PC-3 (cell line): Measurements from ENCODE around the gene ESRRB. TPM values are rescaled to one million over a fixed set of nuclear protein-coding genes. Genes with fewer than 3 reads are reported as not detected.
"Not testable (repeated sequence)": the region's sequence is repeated elsewhere in the genome, so short reads cannot be mapped to it uniquely, and the experiment has no call there.

ENCODE experiments used
- ATAC-seq: fragments of 200-7000 bp; cut with Tn5 transposase; 2 replicates; pipeline ENCODE4 v1.9.1; 2020; ENCODE audit warnings: mild to moderate bottlenecking, moderate library complexity
- BruUV-seq: library from RNA; stranded (reverse); fragments of 400-500 nt; replicated peaks from 2 replicates; lab custom pipeline; 2021; lab: Mats Ljungman, UMichigan
- CTCF ChIA-PET: fragments of 300-600 bp; sonication (Branson Sonifier 250); formaldehyde crosslinking; loops from one replicate; lab custom pipeline; 2022; ENCODE audit warnings: antibody characterized with exemption; lab: Charles Lee
- POLR2A ChIA-PET: fragments of 300-600 bp; sonication (Branson Sonifier 250); formaldehyde crosslinking; loops from one replicate; lab custom pipeline; 2022; ENCODE audit warnings: antibody characterized with exemption; ENCODE audit not compliant: unreplicated experiment; lab: Charles Lee
- DNase-seq: peaks from one replicate; pipeline ENCODE4 v3.0.0-alpha.2; 2015
- H2AFZ ChIP-seq: fragments of 300-600 bp; sonication (generic); 2 replicates; pipeline ENCODE4 v1.6.0; 2016; ENCODE audit warnings: antibody characterized with exemption, low read length
- H3F3A ChIP-seq: fragments of 300-600 bp; sonication (generic); one replicate; pipeline ENCODE4 v1.6.0; 2017; ENCODE audit warnings: antibody characterized with exemption, low read length, control low read depth, mild to moderate bottlenecking; ENCODE audit not compliant: unreplicated experiment
- H3K27ac ChIP-seq: fragments of 300-600 bp; sonication (generic); 2 replicates; pipeline ENCODE4 v1.5.1; 2016; ENCODE audit warnings: mild to moderate bottlenecking, low read length
- H3K27me3 ChIP-seq: fragments of 300-600 bp; sonication (generic); 2 replicates; pipeline ENCODE4 v1.6.1; 2016; ENCODE audit warnings: low read length, mixed read lengths
- H3K36me3 ChIP-seq: fragments of 300-600 bp; sonication (generic); 2 replicates; pipeline ENCODE4 v1.6.1; 2016; ENCODE audit warnings: low read depth, mixed run types, low read length, mixed read lengths
- H3K4me1 ChIP-seq: fragments of 300-600 bp; sonication (generic); 2 replicates; pipeline ENCODE4 v1.5.1; 2016; ENCODE audit warnings: low read length; ENCODE audit not compliant: insufficient read depth
- H3K4me2 ChIP-seq: fragments of 300-600 bp; sonication (generic); 2 replicates; pipeline ENCODE4 v1.6.0; 2016; ENCODE audit warnings: low read length
- H3K4me3 ChIP-seq: fragments of 300-600 bp; sonication (generic); 2 replicates; pipeline ENCODE4 v1.5.1; 2016; ENCODE audit warnings: mild to moderate bottlenecking, low read length, mixed read lengths
- H3K79me2 ChIP-seq: fragments of 300-600 bp; sonication (generic); 2 replicates; pipeline ENCODE4 v1.6.1; 2017; ENCODE audit warnings: low read length, mixed read lengths
- H3K9ac ChIP-seq: fragments of 300-600 bp; sonication (generic); 2 replicates; pipeline ENCODE4 v1.6.0; 2016; ENCODE audit warnings: mild to moderate bottlenecking, low read length
- H3K9me2 ChIP-seq: fragments of 300-600 bp; sonication (generic); replicated peaks from 2 replicates; pipeline ENCODE4 v1.6.1; 2016; ENCODE audit warnings: mixed run types, low read length, mixed read lengths
- H3K9me3 ChIP-seq: fragments of 300-600 bp; sonication (generic); 2 replicates; pipeline ENCODE4 v1.6.1; 2016; ENCODE audit warnings: low read length, mixed read lengths
- H4K20me1 ChIP-seq: fragments of 300-600 bp; sonication (generic); 2 replicates; pipeline ENCODE4 v1.6.1; 2016; ENCODE audit warnings: low read length, mixed read lengths
- EZH2 ChIP-seq: fragments of 300-600 bp; sonication (generic); IDR thresholded peaks from one replicate; pipeline ENCODE4 v1.6.1; 2017; ENCODE audit warnings: antibody characterized with exemption, mild to moderate bottlenecking, low read length; ENCODE audit not compliant: unreplicated experiment
- EZH2phosphoT487 ChIP-seq: fragments of 300-600 bp; sonication (generic); IDR thresholded peaks from 2 replicates; pipeline ENCODE4 v1.6.1; 2018; ENCODE audit warnings: mild to moderate bottlenecking, antibody characterized with exemption, low read length, borderline replicate concordance
- intact Hi-C: fragments of 100-400 bp; cut with micrococcal nuclease; formaldehyde crosslinking; loops from 2 replicates; pipeline ENCODE4 v1.9.0; 2023
- total RNA-seq: library from RNA; depleted of rRNA; stranded (reverse); fragments of >200 nt; gene quantifications from 2 replicates; pipeline ENCODE4 v1.2.3, GENCODE V29; 2014
- TF ChIP-seq, protein P1 (sequence below): fragments of 300-600 bp; sonication (generic); conservative IDR thresholded peaks from 2 replicates; pipeline ENCODE4 v1.5.1; 2017; ENCODE audit warnings: antibody characterized with exemption, low read depth, mild to moderate bottlenecking, low read length

ESRRB gene
- total RNA-seq, 1 experiment from 2014 or later = not detected

DNA sequence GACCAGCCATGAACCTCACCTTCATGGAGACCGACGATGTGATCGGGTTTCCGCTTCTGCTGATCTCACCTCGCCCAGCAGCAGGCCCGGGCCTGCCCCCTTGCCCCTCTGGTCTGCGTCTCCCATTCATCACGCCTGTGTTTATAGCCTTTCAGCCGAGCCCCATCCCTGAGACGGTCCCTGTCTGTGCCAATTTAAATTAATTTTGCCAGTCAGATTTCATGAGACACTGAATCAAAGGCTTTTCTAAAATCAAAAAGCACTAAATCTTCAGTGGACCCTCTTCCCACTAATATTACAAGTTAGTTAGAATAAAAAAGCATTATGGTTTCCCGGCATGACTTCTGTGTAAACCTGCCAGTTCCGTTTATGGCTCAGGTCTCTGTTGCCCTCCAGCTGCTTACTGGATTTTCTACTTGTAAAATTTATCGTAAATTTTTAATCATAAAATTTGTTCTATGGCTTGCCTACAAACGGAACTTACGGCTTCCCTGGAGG, 155.9 kb downstream of the ESRRB start:
- no peak for ATAC-seq

DNA sequence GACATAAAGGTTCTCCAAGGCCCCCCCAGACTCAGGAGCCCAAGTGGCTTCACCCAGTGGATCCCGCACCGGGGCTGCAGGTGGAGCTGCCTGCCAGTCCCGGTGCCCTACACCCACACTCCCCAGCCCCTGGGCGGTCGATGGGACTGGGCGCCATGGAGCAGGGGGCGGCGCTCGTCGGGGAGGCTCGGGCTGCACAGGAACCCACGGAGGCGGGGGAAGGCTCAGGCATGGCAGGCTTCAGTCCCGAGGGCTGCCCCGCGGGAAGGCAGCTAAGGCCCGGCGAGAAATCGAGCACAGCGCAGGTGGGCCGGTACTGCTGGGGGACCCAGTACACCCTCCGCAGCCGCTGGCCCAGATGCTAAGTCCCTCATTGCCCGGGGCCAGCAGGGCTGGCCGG, 160.7 kb downstream of the ESRRB start:
- H3K4me1 ChIP-seq, ATAC-seq, BruUV-seq, H3K27ac ChIP-seq, H3K9me3 ChIP-seq, CTCF ChIA-PET, H3K79me2 ChIP-seq, H3K36me3 ChIP-seq, H4K20me1 ChIP-seq, H3F3A ChIP-seq, H3K9me2 ChIP-seq, H3K4me2 ChIP-seq, DNase-seq, H3K9ac ChIP-seq, H3K4me3 ChIP-seq, H2AFZ ChIP-seq, POLR2A ChIA-PET, intact Hi-C loops: not testable (repeated sequence)
- peaks cover 57% of the 10 kb centered on the region for H3K27me3 ChIP-seq

More for the DNA sequence above, 155.9 kb downstream of the ESRRB start:
- Histone ChIP-seq H3K4me2 (no peak overlapping the region), H4K20me1 (no peaks in the 10 kb centered on the region), H3K9ac (no peak overlapping the region), H3K27me3 (peaks cover 58% of the 10 kb centered on the region), H3K4me3 (no peak overlapping the region), H3K27ac (no peak overlapping the region), H3K79me2 (no peaks in the 10 kb centered on the region), H2AFZ (no peak overlapping the region), H3K9me2 (no peaks in the 10 kb centered on the region), H3K9me3 (no peaks in the 10 kb centered on the region), H3K36me3 (no peaks in the 10 kb centered on the region), H3F3A (no peaks in the 10 kb centered on the region), H3K4me1 (no peaks in the 10 kb centered on the region)
- no TSS peak for BruUV-seq
- TF ChIP-seq, protein P1, sequence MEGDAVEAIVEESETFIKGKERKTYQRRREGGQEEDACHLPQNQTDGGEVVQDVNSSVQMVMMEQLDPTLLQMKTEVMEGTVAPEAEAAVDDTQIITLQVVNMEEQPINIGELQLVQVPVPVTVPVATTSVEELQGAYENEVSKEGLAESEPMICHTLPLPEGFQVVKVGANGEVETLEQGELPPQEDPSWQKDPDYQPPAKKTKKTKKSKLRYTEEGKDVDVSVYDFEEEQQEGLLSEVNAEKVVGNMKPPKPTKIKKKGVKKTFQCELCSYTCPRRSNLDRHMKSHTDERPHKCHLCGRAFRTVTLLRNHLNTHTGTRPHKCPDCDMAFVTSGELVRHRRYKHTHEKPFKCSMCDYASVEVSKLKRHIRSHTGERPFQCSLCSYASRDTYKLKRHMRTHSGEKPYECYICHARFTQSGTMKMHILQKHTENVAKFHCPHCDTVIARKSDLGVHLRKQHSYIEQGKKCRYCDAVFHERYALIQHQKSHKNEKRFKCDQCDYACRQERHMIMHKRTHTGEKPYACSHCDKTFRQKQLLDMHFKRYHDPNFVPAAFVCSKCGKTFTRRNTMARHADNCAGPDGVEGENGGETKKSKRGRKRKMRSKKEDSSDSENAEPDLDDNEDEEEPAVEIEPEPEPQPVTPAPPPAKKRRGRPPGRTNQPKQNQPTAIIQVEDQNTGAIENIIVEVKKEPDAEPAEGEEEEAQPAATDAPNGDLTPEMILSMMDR = no peak
- TF ChIP-seq EZH2phosphoT487 (no peak), EZH2 (no peak)
- ChIA-PET CTCF (no interaction called here), POLR2A (no interaction called here)
- intact Hi-C loops = no loop called here
- no peak for DNase-seq

DNA sequence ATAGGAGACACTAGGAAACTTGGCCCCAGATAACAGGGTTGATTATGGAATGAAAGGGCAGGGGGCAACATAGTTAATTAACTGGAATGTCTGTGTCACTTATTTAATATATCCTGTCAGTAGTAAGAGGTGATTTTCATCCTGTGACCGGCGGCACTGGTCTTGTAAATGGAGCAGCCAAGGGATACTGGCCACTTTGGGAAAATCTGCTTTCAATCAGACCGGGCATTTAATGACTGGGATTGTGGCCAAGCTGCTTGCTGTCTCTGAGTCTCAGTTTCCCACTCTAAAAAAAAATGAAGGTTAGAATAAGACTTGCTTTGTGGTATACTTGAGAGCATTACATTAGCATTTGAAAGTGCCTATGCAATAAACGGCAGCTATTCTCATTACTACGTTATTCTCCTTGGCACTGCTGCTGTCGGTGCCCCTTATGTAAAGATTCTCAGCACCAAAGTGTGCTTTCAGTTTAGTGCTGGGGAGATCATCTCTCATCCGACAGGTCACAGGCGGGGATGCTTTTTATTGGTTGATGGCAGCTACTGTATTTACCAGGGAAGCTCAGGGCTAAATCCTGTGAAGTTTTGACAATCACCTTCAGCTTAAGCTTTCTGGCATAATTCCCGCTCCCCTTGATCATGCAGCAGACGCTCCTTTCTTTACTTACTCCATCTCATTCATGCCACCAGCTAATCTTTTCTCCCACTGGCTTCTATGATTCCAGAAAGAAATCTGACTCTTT, 162.1 kb downstream of the ESRRB start:
- Histone ChIP-seq H3K4me3 (no peak overlapping the region), H3K9me2 (no peaks in the 10 kb centered on the region), H3K4me1 (no peaks in the 10 kb centered on the region), H4K20me1 (no peaks in the 10 kb centered on the region), H3K27me3 (peaks cover 46% of the 10 kb centered on the region), H2AFZ (no peak overlapping the region), H3K4me2 (no peak overlapping the region), H3K9ac (no peak overlapping the region), H3K79me2 (no peaks in the 10 kb centered on the region), H3K27ac (no peak overlapping the region), H3F3A (no peaks in the 10 kb centered on the region), H3K9me3 (no peaks in the 10 kb centered on the region), H3K36me3 (no peaks in the 10 kb centered on the region)
- CTCF ChIA-PET = no interaction called here
- intact Hi-C loops = no loop called here
- BruUV-seq = no TSS peak
- no peak for DNase-seq
- TF ChIP-seq, protein P1 = no peak
- TF ChIP-seq EZH2 (no peak), EZH2phosphoT487 (no peak)
- ATAC-seq = no peak
- POLR2A ChIA-PET = no interaction called here
